ENCODE data around the gene CNTRL. TPM values are rescaled to one million over a fixed set of nuclear protein-coding genes. Genes with fewer than 3 reads are reported as not detected.
"Not testable (repeated sequence)": the region's sequence is repeated elsewhere in the genome, so short reads cannot be mapped to it uniquely, and the experiment has no call there.

Gene CNTRL
- polyA plus RNA-seq, 3 donors, result 27.2 to 37.4 (median 31.1) TPM

- DNase-seq (ENCODE audit: low read depth in 3 of 3, low spot score in 2 of 3), result no peak
Observed at GRCh38 chr9:121123816-121124535, 49.2 kb downstream of the CNTRL start.

- no peak for DNase-seq (ENCODE audit: low read depth in 3 of 3, low spot score in 2 of 3)
Observed at GRCh38 chr9:121125590-121125989, 50.8 kb downstream of the CNTRL start.

GRCh38 chr9:121129384-121129783 lies 54.6 kb downstream of the CNTRL start:
- not testable (repeated sequence) for DNase-seq (ENCODE audit: low read depth in 3 of 3, low spot score in 2 of 3)

GRCh38 chr9:121133104-121133816 lies 58.5 kb downstream of the CNTRL start:
- DNase-seq (ENCODE audit: low read depth in 3 of 3, low spot score in 2 of 3), result no peak

- no peak for DNase-seq (ENCODE audit: low read depth in 3 of 3, low spot score in 2 of 3)
Observed at GRCh38 chr9:121135642-121136041, 60.9 kb downstream of the CNTRL start.

- DNase-seq (ENCODE audit: low read depth in 3 of 3, low spot score in 2 of 3), result no peak
Observed at GRCh38 chr9:121138561-121138960, 63.8 kb downstream of the CNTRL start.

- no peak for DNase-seq (ENCODE audit: low read depth in 3 of 3, low spot score in 2 of 3)
Observed at GRCh38 chr9:121138973-121139372, 64.2 kb downstream of the CNTRL start.

- DNase-seq (ENCODE audit: low read depth in 3 of 3, low spot score in 2 of 3), result no peak
Observed at GRCh38 chr9:121140162-121140561, 65.4 kb downstream of the CNTRL start.

- DNase-seq (ENCODE audit: low read depth in 3 of 3, low spot score in 2 of 3), result no peak
Observed at GRCh38 chr9:121141306-121141705, 66.6 kb downstream of the CNTRL start.

- no peak for DNase-seq (ENCODE audit: low read depth in 3 of 3, low spot score in 2 of 3)
Observed at GRCh38 chr9:121141706-121142105, 67.0 kb downstream of the CNTRL start.

GRCh38 chr9:121143771-121144170 lies 69.0 kb downstream of the CNTRL start:
- no peak for DNase-seq (ENCODE audit: low read depth in 3 of 3, low spot score in 2 of 3)

- no peak for DNase-seq (ENCODE audit: low read depth in 3 of 3, low spot score in 2 of 3)
Observed at GRCh38 chr9:121144482-121144881, 69.7 kb downstream of the CNTRL start.

GRCh38 chr9:121150188-121150587 lies 75.4 kb downstream of the CNTRL start:
- no peak for DNase-seq (ENCODE audit: low read depth in 3 of 3, low spot score in 2 of 3)

- DNase-seq (ENCODE audit: low read depth in 3 of 3, low spot score in 2 of 3), result no peak
Observed at GRCh38 chr9:121153642-121154041, 78.9 kb downstream of the CNTRL start.

- DNase-seq (ENCODE audit: low read depth in 3 of 3, low spot score in 2 of 3), result no peak
Observed at GRCh38 chr9:121154782-121155181, 80.0 kb downstream of the CNTRL start.

GRCh38 chr9:121156263-121156731 lies 81.5 kb downstream of the CNTRL start:
- DNase-seq (ENCODE audit: low read depth in 3 of 3, low spot score in 2 of 3), result no peak

- DNase-seq (ENCODE audit: low read depth in 3 of 3, low spot score in 2 of 3), result no peak
Observed at GRCh38 chr9:121157939-121158338, 83.2 kb downstream of the CNTRL start.

- DNase-seq (ENCODE audit: low read depth in 3 of 3, low spot score in 2 of 3), result no peak
Observed at GRCh38 chr9:121160025-121160424, 85.3 kb downstream of the CNTRL start.

GRCh38 chr9:121168052-121168451 lies 93.3 kb downstream of the CNTRL start:
- DNase-seq (ENCODE audit: low read depth in 3 of 3, low spot score in 2 of 3), result no peak

GRCh38 chr9:121169094-121169601 lies 94.4 kb downstream of the CNTRL start:
- DNase-seq (ENCODE audit: low read depth in 3 of 3, low spot score in 2 of 3), result no peak

GRCh38 chr9:121171236-121171635 lies 96.5 kb downstream of the CNTRL start:
- DNase-seq (ENCODE audit: low read depth in 3 of 3, low spot score in 2 of 3), result no peak

Measured in right renal cortex interstitium (tissue), 3 donors.